Measurements from ENCODE around the gene KIAA0753.

DNA sequence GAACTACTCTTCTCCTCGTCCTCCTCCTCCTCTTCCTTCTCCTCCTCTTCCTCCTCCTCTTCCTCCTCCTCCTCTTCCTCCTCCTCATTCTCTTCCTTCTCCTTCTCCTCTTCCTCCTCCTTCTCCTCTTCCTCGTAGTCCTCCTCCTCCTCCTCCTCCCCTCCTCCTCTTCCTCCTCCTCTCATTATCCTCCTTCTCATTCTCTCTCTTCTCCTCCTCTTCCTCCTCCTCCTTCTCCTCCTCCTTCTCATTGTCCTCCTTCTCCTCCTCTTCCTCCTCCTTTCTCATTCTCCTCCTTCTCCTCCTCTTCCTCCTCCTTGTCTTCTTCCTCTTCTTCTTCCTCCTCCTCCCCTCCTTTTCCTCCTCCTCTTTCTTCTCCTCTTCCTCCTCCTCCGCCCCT lies 80.0 kb downstream of the KIAA0753 start:
- TF ChIP-seq, protein P1, sequence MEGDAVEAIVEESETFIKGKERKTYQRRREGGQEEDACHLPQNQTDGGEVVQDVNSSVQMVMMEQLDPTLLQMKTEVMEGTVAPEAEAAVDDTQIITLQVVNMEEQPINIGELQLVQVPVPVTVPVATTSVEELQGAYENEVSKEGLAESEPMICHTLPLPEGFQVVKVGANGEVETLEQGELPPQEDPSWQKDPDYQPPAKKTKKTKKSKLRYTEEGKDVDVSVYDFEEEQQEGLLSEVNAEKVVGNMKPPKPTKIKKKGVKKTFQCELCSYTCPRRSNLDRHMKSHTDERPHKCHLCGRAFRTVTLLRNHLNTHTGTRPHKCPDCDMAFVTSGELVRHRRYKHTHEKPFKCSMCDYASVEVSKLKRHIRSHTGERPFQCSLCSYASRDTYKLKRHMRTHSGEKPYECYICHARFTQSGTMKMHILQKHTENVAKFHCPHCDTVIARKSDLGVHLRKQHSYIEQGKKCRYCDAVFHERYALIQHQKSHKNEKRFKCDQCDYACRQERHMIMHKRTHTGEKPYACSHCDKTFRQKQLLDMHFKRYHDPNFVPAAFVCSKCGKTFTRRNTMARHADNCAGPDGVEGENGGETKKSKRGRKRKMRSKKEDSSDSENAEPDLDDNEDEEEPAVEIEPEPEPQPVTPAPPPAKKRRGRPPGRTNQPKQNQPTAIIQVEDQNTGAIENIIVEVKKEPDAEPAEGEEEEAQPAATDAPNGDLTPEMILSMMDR (IDR thresholded peaks at IDR 0.05), result no peak
- TF ChIP-seq POLR2A (IDR thresholded peaks at IDR 0.05) (no peak), EP300 (IDR thresholded peaks at IDR 0.05) (no peak), POLR2AphosphoS5 (IDR thresholded peaks at IDR 0.05) (no peak)

Measured in sigmoid colon (tissue), 4 donors.